Astrocyte (in vitro differentiated cells and primary cell): ENCODE results near the gene CELF5. TPM values are rescaled to one million over a fixed set of nuclear protein-coding genes. Genes with fewer than 3 reads are reported as not detected.

Source experiments
- DNase-seq: peaks from one replicate; pipeline ENCODE4 v3.0.0-alpha.2; 2010; ENCODE audit warnings: low read depth
- FAIRE-seq: peaks from 2 replicates; lab custom pipeline; 2011; peaks lifted over from hg19 to GRCh38; lab: Jason Lieb, UNC
- H2AFZ ChIP-seq: 2 replicates; pipeline ENCODE4 v1.6.0; 2012; ENCODE audit warnings: low read depth, low read length, inconsistent platforms
- H3K27ac ChIP-seq: 2 replicates; pipeline ENCODE4 v1.5.1; 2011; ENCODE audit warnings: low read depth, low read length, inconsistent platforms
- H3K27me3 ChIP-seq: 2 replicates; pipeline ENCODE4 v1.6.0; 2011; ENCODE audit warnings: low read length, inconsistent platforms; ENCODE audit not compliant: insufficient read depth
- H3K36me3 ChIP-seq: 2 replicates; pipeline ENCODE4 v1.5.1; 2011; ENCODE audit warnings: low read length, inconsistent platforms; ENCODE audit not compliant: insufficient read depth
- H3K4me1 ChIP-seq: 2 replicates; pipeline ENCODE4 v1.5.1; 2011; ENCODE audit warnings: low read length, inconsistent platforms; ENCODE audit not compliant: insufficient read depth
- H3K4me2 ChIP-seq: 2 replicates; pipeline ENCODE4 v1.6.0; 2012; ENCODE audit warnings: low read length, inconsistent platforms
- H3K4me3 ChIP-seq: 2 replicates; pipeline ENCODE4 v1.5.1; 2011; ENCODE audit warnings: low read depth, mild to moderate bottlenecking, low read length, inconsistent platforms; ENCODE audit not compliant: insufficient read depth
- H3K79me2 ChIP-seq: 2 replicates; pipeline ENCODE4 v1.6.0; 2012; ENCODE audit warnings: mild to moderate bottlenecking, low read length, inconsistent platforms; ENCODE audit not compliant: insufficient read depth
- H3K9ac ChIP-seq: 2 replicates; pipeline ENCODE4 v1.6.0; 2012; ENCODE audit warnings: mild to moderate bottlenecking, low read length, inconsistent platforms
- H3K9me3 ChIP-seq: 2 replicates; pipeline ENCODE4 v1.5.1; 2012; ENCODE audit warnings: low read depth, mild to moderate bottlenecking, low read length, inconsistent platforms; ENCODE audit not compliant: insufficient read depth
- H4K20me1 ChIP-seq: 2 replicates; pipeline ENCODE4 v1.6.0; 2012; ENCODE audit warnings: low read length, inconsistent platforms; ENCODE audit not compliant: insufficient read depth
- H3K27ac Mint-ChIP-seq: one replicate; pipeline ENCODE4 v1.8.0; 2021; ENCODE audit warnings: mild to moderate bottlenecking, mixed read lengths; ENCODE audit not compliant: unreplicated experiment
- H3K27me3 Mint-ChIP-seq: one replicate; pipeline ENCODE4 v1.8.0; 2021; ENCODE audit warnings: low read depth, mixed read lengths; ENCODE audit not compliant: unreplicated experiment
- H3K36me3 Mint-ChIP-seq: one replicate; pipeline ENCODE4 v1.8.0; 2021; ENCODE audit warnings: low read depth, mixed read lengths; ENCODE audit not compliant: unreplicated experiment
- H3K4me1 Mint-ChIP-seq: one replicate; pipeline ENCODE4 v1.8.0; 2021; ENCODE audit warnings: low read depth, mixed read lengths; ENCODE audit not compliant: unreplicated experiment
- H3K4me3 Mint-ChIP-seq: one replicate; pipeline ENCODE4 v1.8.0; 2021; ENCODE audit warnings: mild to moderate bottlenecking, moderate library complexity, mixed read lengths; ENCODE audit not compliant: unreplicated experiment
- H3K9me3 Mint-ChIP-seq: one replicate; pipeline ENCODE4 v1.8.0; 2021; ENCODE audit warnings: mild to moderate bottlenecking, mixed read lengths; ENCODE audit not compliant: unreplicated experiment
- CTCF ChIP-seq: IDR thresholded peaks from 2 replicates; pipeline ENCODE4 v1.5.1; 2011; ENCODE audit warnings: low read depth, mild to moderate bottlenecking, inconsistent platforms, low read length, moderate library complexity; ENCODE audit not compliant: insufficient read depth
- EZH2 ChIP-seq: IDR thresholded peaks from 2 replicates; pipeline ENCODE4 v1.6.1; 2012; ENCODE audit warnings: mild to moderate bottlenecking, low read length, inconsistent platforms; ENCODE audit not compliant: insufficient read depth
- total RNA-seq: library from RNA; stranded (reverse); gene quantifications from 2 replicates; pipeline ENCODE4 v1.2.1, GENCODE V29; 2021

The CELF5 gene
- total RNA-seq, 1 donor from 2014 or later: 1.2 TPM

- H3K9me3 Mint-ChIP-seq: no peaks in the 10 kb centered on the region
Observed at GRCh38 chr19:3196933-3197205, 27.6 kb upstream of the CELF5 start.

GRCh38 chr19:3198901-3199700 lies 25.4 kb upstream of the CELF5 start:
- Histone ChIP-seq H4K20me1 (peaks cover 9% of the 10 kb centered on the region), H3K9ac (no peak overlapping the region), H3K4me3 (no peak overlapping the region), H3K4me2 (no peak overlapping the region), H3K9me3 (no peaks in the 10 kb centered on the region), H3K36me3 (no peaks in the 10 kb centered on the region), H3K4me1 (no peaks in the 10 kb centered on the region), H3K79me2 (no peaks in the 10 kb centered on the region), H3K27ac (no peak overlapping the region), H2AFZ (no peak overlapping the region), H3K27me3 (no peaks in the 10 kb centered on the region)
- H3K27ac Mint-ChIP-seq: no peak overlapping the region
- no peaks in the 10 kb centered on the region for H3K27me3 Mint-ChIP-seq
- H3K9me3 Mint-ChIP-seq: no peaks in the 10 kb centered on the region
- no peaks in the 10 kb centered on the region for H3K4me1 Mint-ChIP-seq
- peaks cover 7% of the 10 kb centered on the region for H3K36me3 Mint-ChIP-seq
- TF ChIP-seq CTCF (no peak), EZH2 (no peak)
- FAIRE-seq: no peak
- no peak overlapping the region for H3K4me3 Mint-ChIP-seq
- DNase-seq: no peak

More at GRCh38 chr19:3196933-3197205, 27.6 kb upstream of the CELF5 start:
- no peaks in the 10 kb centered on the region for H3K4me1 ChIP-seq
- no peaks in the 10 kb centered on the region for H3K27me3 ChIP-seq
- H2AFZ ChIP-seq: no peak overlapping the region
- no peak overlapping the region for H3K4me3 ChIP-seq
- no peak overlapping the region for H3K27ac ChIP-seq
- DNase-seq: no peak
- H3K9me3 ChIP-seq: no peaks in the 10 kb centered on the region
- no peak overlapping the region for H3K27ac Mint-ChIP-seq
- TF ChIP-seq EZH2 (no peak), CTCF (no peak)
- FAIRE-seq: no peak
- H3K9ac ChIP-seq: no peak overlapping the region
- H3K79me2 ChIP-seq: peaks cover 18% of the 10 kb centered on the region
- H3K36me3 ChIP-seq: no peaks in the 10 kb centered on the region
- H3K27me3 Mint-ChIP-seq: no peaks in the 10 kb centered on the region
- H3K4me1 Mint-ChIP-seq: no peaks in the 10 kb centered on the region
- H3K4me2 ChIP-seq: no peak overlapping the region
- no peak overlapping the region for H3K4me3 Mint-ChIP-seq
- H3K36me3 Mint-ChIP-seq: peaks cover 5% of the 10 kb centered on the region
- peaks cover 19% of the 10 kb centered on the region for H4K20me1 ChIP-seq

GRCh38 chr19:3201072-3201700 lies 23.3 kb upstream of the CELF5 start:
- Histone ChIP-seq H4K20me1 (no peaks in the 10 kb centered on the region), H3K27ac (no peak overlapping the region), H2AFZ (no peak overlapping the region), H3K4me1 (no peaks in the 10 kb centered on the region), H3K36me3 (no peaks in the 10 kb centered on the region), H3K4me2 (no peak overlapping the region), H3K4me3 (no peak overlapping the region), H3K27me3 (no peaks in the 10 kb centered on the region), H3K9me3 (no peaks in the 10 kb centered on the region), H3K79me2 (no peaks in the 10 kb centered on the region), H3K9ac (no peak overlapping the region)
- H3K4me3 Mint-ChIP-seq: no peak overlapping the region
- no peak for FAIRE-seq
- no peak for DNase-seq
- no peak for TF ChIP-seq EZH2
- no peak for TF ChIP-seq CTCF
- H3K36me3 Mint-ChIP-seq: peaks cover 2% of the 10 kb centered on the region
- no peak overlapping the region for H3K27ac Mint-ChIP-seq
- no peaks in the 10 kb centered on the region for H3K4me1 Mint-ChIP-seq
- no peaks in the 10 kb centered on the region for H3K27me3 Mint-ChIP-seq
- no peaks in the 10 kb centered on the region for H3K9me3 Mint-ChIP-seq
